ENCODE results near the gene ENTHD1.
"Not testable (repeated sequence)": the region's sequence is repeated elsewhere in the genome, so short reads cannot be mapped to it uniquely, and the experiment has no call there.

Gene ENTHD1

GRCh38 chr22:39859903-39860588 is 33.5 kb downstream of the ENTHD1 start:
- H3K4me3 Mint-ChIP-seq, result no peak overlapping the region
- H3K9me3 Mint-ChIP-seq, result no peaks in the 10 kb centered on the region
- H3K4me1 Mint-ChIP-seq (ENCODE audit: low read depth), result peaks cover 11% of the 10 kb centered on the region
- no peaks in the 10 kb centered on the region for H3K36me3 Mint-ChIP-seq (ENCODE audit: low read depth)
- peaks cover 30% of the 10 kb centered on the region for H3K27me3 Mint-ChIP-seq (ENCODE audit: low read depth)
- H3K27ac Mint-ChIP-seq, result peak overlapping the region; percentile 4

- Mint-ChIP-seq H3K27ac (no peak overlapping the region), H3K4me1 (ENCODE audit: low read depth) (peaks cover 11% of the 10 kb centered on the region), H3K9me3 (no peaks in the 10 kb centered on the region), H3K27me3 (ENCODE audit: low read depth) (peaks cover 26% of the 10 kb centered on the region), H3K36me3 (ENCODE audit: low read depth) (no peaks in the 10 kb centered on the region), H3K4me3 (no peak overlapping the region)
These were observed 37.0 kb downstream of the ENTHD1 start for GRCh38 chr22:39856588-39856987.

GRCh38 chr22:39852799-39853198 is 40.8 kb downstream of the ENTHD1 start:
- no peaks in the 10 kb centered on the region for H3K9me3 Mint-ChIP-seq
- no peak overlapping the region for H3K27ac Mint-ChIP-seq
- H3K4me3 Mint-ChIP-seq, result no peak overlapping the region
- peaks cover 21% of the 10 kb centered on the region for H3K27me3 Mint-ChIP-seq (ENCODE audit: low read depth)
- no peaks in the 10 kb centered on the region for H3K4me1 Mint-ChIP-seq (ENCODE audit: low read depth)
- no peaks in the 10 kb centered on the region for H3K36me3 Mint-ChIP-seq (ENCODE audit: low read depth)

GRCh38 chr22:39851606-39852315 is 41.8 kb downstream of the ENTHD1 start:
- H3K4me3 Mint-ChIP-seq, result no peak overlapping the region
- H3K4me1 Mint-ChIP-seq (ENCODE audit: low read depth), result no peaks in the 10 kb centered on the region
- H3K27ac Mint-ChIP-seq, result no peak overlapping the region
- H3K9me3 Mint-ChIP-seq, result no peaks in the 10 kb centered on the region
- H3K27me3 Mint-ChIP-seq (ENCODE audit: low read depth), result peaks cover 20% of the 10 kb centered on the region
- no peaks in the 10 kb centered on the region for H3K36me3 Mint-ChIP-seq (ENCODE audit: low read depth)

GRCh38 chr22:39847477-39847876 is 46.1 kb downstream of the ENTHD1 start:
- no peak overlapping the region for H3K27ac Mint-ChIP-seq
- H3K4me1 Mint-ChIP-seq (ENCODE audit: low read depth), result peaks cover 4% of the 10 kb centered on the region
- no peak overlapping the region for H3K4me3 Mint-ChIP-seq
- peaks cover 24% of the 10 kb centered on the region for H3K27me3 Mint-ChIP-seq (ENCODE audit: low read depth)
- H3K9me3 Mint-ChIP-seq, result peaks cover under 1% of the 10 kb centered on the region
- peaks cover 5% of the 10 kb centered on the region for H3K36me3 Mint-ChIP-seq (ENCODE audit: low read depth)

GRCh38 chr22:39846539-39846938 is 47.0 kb downstream of the ENTHD1 start:
- H3K9me3 Mint-ChIP-seq; H3K36me3 Mint-ChIP-seq (ENCODE audit: low read depth); H3K4me3 Mint-ChIP-seq; H3K4me1 Mint-ChIP-seq (ENCODE audit: low read depth); H3K27ac Mint-ChIP-seq: not testable (repeated sequence)
- H3K27me3 Mint-ChIP-seq (ENCODE audit: low read depth), result peaks cover 21% of the 10 kb centered on the region

- peaks cover 3% of the 10 kb centered on the region for H3K9me3 Mint-ChIP-seq
- H3K27me3 Mint-ChIP-seq (ENCODE audit: low read depth), result peaks cover 13% of the 10 kb centered on the region
- H3K36me3 Mint-ChIP-seq (ENCODE audit: low read depth), result peaks cover 5% of the 10 kb centered on the region
- H3K4me1 Mint-ChIP-seq (ENCODE audit: low read depth), result peaks cover 6% of the 10 kb centered on the region
- H3K4me3 Mint-ChIP-seq, result no peak overlapping the region
- no peak overlapping the region for H3K27ac Mint-ChIP-seq
These were observed 48.0 kb downstream of the ENTHD1 start for GRCh38 chr22:39845529-39845928.

GRCh38 chr22:39839917-39840510 is 53.5 kb downstream of the ENTHD1 start:
- H3K27ac Mint-ChIP-seq, result peak overlapping the region; percentile 47
- H3K4me3 Mint-ChIP-seq, result no peak overlapping the region

GRCh38 chr22:39839204-39839603 is 54.4 kb downstream of the ENTHD1 start:
- H3K27me3 Mint-ChIP-seq (ENCODE audit: low read depth), result peaks cover 27% of the 10 kb centered on the region
- H3K27ac Mint-ChIP-seq, result peak overlapping the region; percentile 67
- peaks cover 3% of the 10 kb centered on the region for H3K9me3 Mint-ChIP-seq
- no peak overlapping the region for H3K4me3 Mint-ChIP-seq
- peaks cover under 1% of the 10 kb centered on the region for H3K36me3 Mint-ChIP-seq (ENCODE audit: low read depth)
- peaks cover 17% of the 10 kb centered on the region for H3K4me1 Mint-ChIP-seq (ENCODE audit: low read depth)

More at GRCh38 chr22:39839917-39840510, 53.5 kb downstream of the ENTHD1 start:
- Mint-ChIP-seq H3K27me3 (ENCODE audit: low read depth) (peaks cover 24% of the 10 kb centered on the region), H3K4me1 (ENCODE audit: low read depth) (peaks cover 18% of the 10 kb centered on the region), H3K9me3 (peaks cover 3% of the 10 kb centered on the region), H3K36me3 (ENCODE audit: low read depth) (no peaks in the 10 kb centered on the region)

GRCh38 chr22:39833610-39834009 is 60.0 kb downstream of the ENTHD1 start:
- no peak overlapping the region for H3K4me3 Mint-ChIP-seq
- H3K9me3 Mint-ChIP-seq, result no peaks in the 10 kb centered on the region
- no peak overlapping the region for H3K27ac Mint-ChIP-seq
- peaks cover 53% of the 10 kb centered on the region for H3K27me3 Mint-ChIP-seq (ENCODE audit: low read depth)
- H3K36me3 Mint-ChIP-seq (ENCODE audit: low read depth), result peaks cover 2% of the 10 kb centered on the region
- peaks cover 7% of the 10 kb centered on the region for H3K4me1 Mint-ChIP-seq (ENCODE audit: low read depth)

GRCh38 chr22:39833093-39833492 is 60.5 kb downstream of the ENTHD1 start:
- peaks cover 55% of the 10 kb centered on the region for H3K27me3 Mint-ChIP-seq (ENCODE audit: low read depth)
- H3K27ac Mint-ChIP-seq, result no peak overlapping the region
- peaks cover 7% of the 10 kb centered on the region for H3K4me1 Mint-ChIP-seq (ENCODE audit: low read depth)
- no peaks in the 10 kb centered on the region for H3K9me3 Mint-ChIP-seq
- H3K4me3 Mint-ChIP-seq, result no peak overlapping the region
- peaks cover 2% of the 10 kb centered on the region for H3K36me3 Mint-ChIP-seq (ENCODE audit: low read depth)

GRCh38 chr22:39832627-39833074 is 60.9 kb downstream of the ENTHD1 start:
- H3K4me1 Mint-ChIP-seq (ENCODE audit: low read depth), result peaks cover 7% of the 10 kb centered on the region
- peaks cover 57% of the 10 kb centered on the region for H3K27me3 Mint-ChIP-seq (ENCODE audit: low read depth)
- H3K9me3 Mint-ChIP-seq, result no peaks in the 10 kb centered on the region
- H3K27ac Mint-ChIP-seq, result no peak overlapping the region
- no peak overlapping the region for H3K4me3 Mint-ChIP-seq
- H3K36me3 Mint-ChIP-seq (ENCODE audit: low read depth), result peaks cover 2% of the 10 kb centered on the region

GRCh38 chr22:39825661-39826102 is 67.9 kb downstream of the ENTHD1 start:
- H3K36me3 Mint-ChIP-seq (ENCODE audit: low read depth), result no peaks in the 10 kb centered on the region
- no peaks in the 10 kb centered on the region for H3K9me3 Mint-ChIP-seq
- peaks cover 31% of the 10 kb centered on the region for H3K27me3 Mint-ChIP-seq (ENCODE audit: low read depth)
- H3K4me1 Mint-ChIP-seq (ENCODE audit: low read depth), result peaks cover 5% of the 10 kb centered on the region
- no peak overlapping the region for H3K4me3 Mint-ChIP-seq
- no peak overlapping the region for H3K27ac Mint-ChIP-seq

GRCh38 chr22:39821008-39821407 is 72.6 kb downstream of the ENTHD1 start:
- no peaks in the 10 kb centered on the region for H3K9me3 Mint-ChIP-seq
- H3K4me3 Mint-ChIP-seq, result no peak overlapping the region
- H3K36me3 Mint-ChIP-seq (ENCODE audit: low read depth), result no peaks in the 10 kb centered on the region
- peaks cover 5% of the 10 kb centered on the region for H3K4me1 Mint-ChIP-seq (ENCODE audit: low read depth)
- H3K27me3 Mint-ChIP-seq (ENCODE audit: low read depth), result peaks cover 30% of the 10 kb centered on the region
- no peak overlapping the region for H3K27ac Mint-ChIP-seq

GRCh38 chr22:39820256-39820655 is 73.3 kb downstream of the ENTHD1 start:
- Mint-ChIP-seq H3K27ac (no peak overlapping the region), H3K4me3 (no peak overlapping the region), H3K9me3 (no peaks in the 10 kb centered on the region), H3K4me1 (ENCODE audit: low read depth) (peaks cover 3% of the 10 kb centered on the region), H3K27me3 (ENCODE audit: low read depth) (peaks cover 35% of the 10 kb centered on the region), H3K36me3 (ENCODE audit: low read depth) (no peaks in the 10 kb centered on the region)

Data from T-helper 1 cell treated with Interleukin-12 subunit alpha and Interleukin-12 subunit beta and Interleukin-4 antibody, amounts not matched to agents 30 μg/mL and 1 μg/mL, for 36 hours (primary cell).